22Rv1 (cell line): Measurements from ENCODE around the gene ACAP2.

Experiments used
- CTCF ChIP-seq: fragments of 450-650 bp; IDR thresholded peaks from 2 replicates; pipeline ENCODE4 v1.5.1; 2017; ENCODE audit warnings: mild to moderate bottlenecking
- ZFX ChIP-seq: fragments of 450-650 bp; IDR thresholded peaks from 2 replicates; pipeline ENCODE4 v1.6.1; 2017; ENCODE audit warnings: antibody characterized with exemption, borderline replicate concordance

- TF ChIP-seq CTCF (no peak), ZFX (no peak)
These were observed 94.2 kb downstream of the ACAP2 start for GRCh38 chr3:195348426-195349115.
